Heart left ventricle (tissue), 13 donors: ENCODE results near the gene MAG.

Experiments
- POLR2A ChIP-seq, 2 donors: fragments of 450-650 bp; IDR thresholded peaks; one replicate each; pipeline ENCODE4 v1.6.1; 2017; ENCODE audit warnings: antibody characterized with exemption in 2 of 2, mild to moderate bottlenecking in 2 of 2, moderate library complexity in 2 of 2
- TF ChIP-seq, protein P1 (sequence below), 12 donors: fragments of 200-600 bp; sonication (generic) in 4 of 12; IDR thresholded peaks; one replicate each; pipeline versions ENCODE4 v1.5.0 to v1.8.0; 2018 to 2022; ENCODE audit warnings: antibody characterized with exemption in 12 of 12, mild to moderate bottlenecking in 5 of 12
- donor health status: ischemic (EF 13 %, LVEDD 7.1; RV severe dilation, severe dysfunction).
- donor health status: DM: no; HTN: yes; CAD: no.
- donor health status: DM: no; HTN: no; CAD: no.
- donor health status: ischemic (EF 25% LVEDD 6.9; RV normal size, moderate dysfunction).
- donor health status: ischemic (EF 25% LVEDD 5.7; RV mildly dilated, moderate dysfunction).
- donor health status: ischemic (EF 35%, LVEDD 5.7; RV mildly dilated, moderate dysfunction).
- donor health status: nonischemic (EF 11% LVEDD 7.7; RV severe dilation, severe dysfunction).
- donor health status: DM: yes; HTN: yes; CAD: no.
- donor health status: PGD.
- donor health status: ischemic (EF 29% LVEDD 5.4; RV normal size, mild dysfunction).
- donor health status: nonischemic (EF 23%, LVEDD 6.1; RV moderate dilation, normal function).

DNA sequence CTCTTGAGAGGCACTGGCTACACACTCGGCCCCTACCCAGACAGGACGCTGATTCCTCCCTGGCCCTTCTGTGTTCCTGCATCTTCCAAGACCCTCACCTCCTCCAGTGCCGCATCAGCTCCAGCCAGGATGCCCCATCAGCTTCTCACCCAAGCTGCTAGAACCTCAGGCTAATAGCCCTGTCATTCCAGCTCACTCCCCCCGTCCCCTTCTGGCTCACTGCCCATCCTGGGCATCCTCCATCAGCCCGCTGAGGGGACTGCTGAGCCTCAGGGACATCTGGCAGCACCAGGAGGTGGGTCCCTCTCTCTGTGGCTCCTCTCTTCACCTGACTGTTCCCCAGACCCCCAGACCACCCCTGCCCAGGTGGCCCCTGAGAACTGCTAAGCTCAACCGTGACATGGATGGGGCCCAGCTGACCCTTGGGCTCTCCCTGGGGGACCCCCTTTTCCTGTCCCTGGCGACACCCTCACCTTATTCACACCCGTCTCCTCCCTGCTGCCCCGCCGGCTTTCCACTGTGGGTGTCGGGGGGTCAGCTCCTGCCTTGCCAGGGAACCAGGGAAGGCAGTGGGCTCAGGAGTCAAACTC is 71.1 kb downstream of the MAG start:
- TF ChIP-seq, protein P1, sequence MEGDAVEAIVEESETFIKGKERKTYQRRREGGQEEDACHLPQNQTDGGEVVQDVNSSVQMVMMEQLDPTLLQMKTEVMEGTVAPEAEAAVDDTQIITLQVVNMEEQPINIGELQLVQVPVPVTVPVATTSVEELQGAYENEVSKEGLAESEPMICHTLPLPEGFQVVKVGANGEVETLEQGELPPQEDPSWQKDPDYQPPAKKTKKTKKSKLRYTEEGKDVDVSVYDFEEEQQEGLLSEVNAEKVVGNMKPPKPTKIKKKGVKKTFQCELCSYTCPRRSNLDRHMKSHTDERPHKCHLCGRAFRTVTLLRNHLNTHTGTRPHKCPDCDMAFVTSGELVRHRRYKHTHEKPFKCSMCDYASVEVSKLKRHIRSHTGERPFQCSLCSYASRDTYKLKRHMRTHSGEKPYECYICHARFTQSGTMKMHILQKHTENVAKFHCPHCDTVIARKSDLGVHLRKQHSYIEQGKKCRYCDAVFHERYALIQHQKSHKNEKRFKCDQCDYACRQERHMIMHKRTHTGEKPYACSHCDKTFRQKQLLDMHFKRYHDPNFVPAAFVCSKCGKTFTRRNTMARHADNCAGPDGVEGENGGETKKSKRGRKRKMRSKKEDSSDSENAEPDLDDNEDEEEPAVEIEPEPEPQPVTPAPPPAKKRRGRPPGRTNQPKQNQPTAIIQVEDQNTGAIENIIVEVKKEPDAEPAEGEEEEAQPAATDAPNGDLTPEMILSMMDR (IDR thresholded peaks at IDR 0.05) = no peak
- no peak for TF ChIP-seq POLR2A (IDR thresholded peaks at IDR 0.05)
